Dedifferentiated amniotic fluid mesenchymal stem cell (primary cell): ENCODE measurements around the gene SLC30A1.

ENCODE experiments used
- DNase-seq: peaks from one replicate; pipeline ENCODE4 v3.0.0-alpha.2; 2016; ENCODE audit errors: extremely low spot score

SLC30A1 gene

GRCh38 chr1:211607754-211608473 lies 29.0 kb upstream of the SLC30A1 start:
- no peak for DNase-seq

- DNase-seq = no peak
These were observed 28.2 kb upstream of the SLC30A1 start for GRCh38 chr1:211606914-211607753.

- DNase-seq = no peak
These were observed 27.5 kb upstream of the SLC30A1 start for GRCh38 chr1:211606332-211606913.

DNA sequence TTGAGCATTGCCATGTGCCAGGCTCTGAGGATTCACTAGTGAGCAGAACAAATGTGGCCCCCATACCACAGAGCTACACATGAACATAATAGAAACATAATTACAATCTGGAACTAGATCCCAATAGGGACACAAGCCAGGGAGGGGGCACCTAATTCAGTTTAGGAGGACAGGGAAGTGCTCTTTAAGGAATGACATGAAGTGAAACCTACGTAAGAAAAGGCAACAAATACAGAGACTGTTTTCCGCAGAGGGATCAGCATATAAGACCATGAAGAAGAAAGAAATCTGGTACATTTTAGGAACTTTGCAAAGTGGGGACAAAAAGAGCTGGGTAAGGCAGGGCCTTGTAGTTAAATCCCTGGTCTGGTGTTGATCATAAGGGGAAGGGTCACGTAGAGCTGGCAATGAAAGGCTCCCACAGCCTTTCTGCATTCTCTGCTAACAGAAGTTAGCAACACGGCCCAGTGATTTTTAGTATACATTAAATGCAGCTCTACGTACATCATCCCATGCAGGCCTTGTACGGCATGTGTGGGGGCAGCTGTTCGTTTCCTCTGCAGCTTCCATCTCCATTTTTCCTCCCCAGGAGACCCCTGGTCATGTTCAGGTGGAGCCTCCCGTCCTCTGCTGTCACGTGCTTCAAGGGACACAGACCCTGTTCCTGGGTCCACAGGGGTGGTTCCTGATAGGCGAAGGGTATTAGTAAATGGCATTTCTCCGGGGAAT lies 26.8 kb upstream of the SLC30A1 start:
- DNase-seq = no peak

GRCh38 chr1:211605034-211605433 lies 26.1 kb upstream of the SLC30A1 start:
- DNase-seq = no peak

GRCh38 chr1:211604548-211604947 lies 25.6 kb upstream of the SLC30A1 start:
- no peak for DNase-seq

- no peak for DNase-seq
These were observed 24.8 kb upstream of the SLC30A1 start for GRCh38 chr1:211603713-211604112.

- no peak for DNase-seq
These were observed 24.3 kb upstream of the SLC30A1 start for GRCh38 chr1:211603191-211603701.

- DNase-seq = no peak
These were observed 23.2 kb upstream of the SLC30A1 start for GRCh38 chr1:211601982-211602670.

DNA sequence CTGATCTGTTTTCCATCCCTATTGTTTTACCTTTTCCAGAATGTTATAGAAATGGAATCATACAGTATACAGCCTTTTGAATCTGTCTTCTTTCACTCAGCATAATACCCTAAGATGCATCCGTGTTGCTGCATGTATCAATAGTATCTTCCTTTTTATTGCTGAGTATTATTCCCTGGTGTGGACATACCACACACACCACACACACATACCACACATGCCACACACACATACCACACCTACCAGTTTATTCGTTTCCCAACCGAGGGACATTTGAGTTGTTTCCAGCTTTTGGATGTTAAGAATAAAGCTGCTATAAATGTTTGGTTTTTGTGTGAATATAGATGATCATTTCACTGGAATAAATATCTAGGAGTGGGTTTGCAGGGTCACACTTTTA lies 22.2 kb upstream of the SLC30A1 start:
- DNase-seq = no peak

GRCh38 chr1:211599250-211599649 lies 20.3 kb upstream of the SLC30A1 start:
- DNase-seq = no peak

- DNase-seq = no peak
These were observed 19.6 kb upstream of the SLC30A1 start for GRCh38 chr1:211598514-211598913.

GRCh38 chr1:211596418-211597181 lies 17.6 kb upstream of the SLC30A1 start:
- DNase-seq = no peak

- no peak for DNase-seq
These were observed 16.5 kb upstream of the SLC30A1 start for GRCh38 chr1:211595419-211595818.

DNA sequence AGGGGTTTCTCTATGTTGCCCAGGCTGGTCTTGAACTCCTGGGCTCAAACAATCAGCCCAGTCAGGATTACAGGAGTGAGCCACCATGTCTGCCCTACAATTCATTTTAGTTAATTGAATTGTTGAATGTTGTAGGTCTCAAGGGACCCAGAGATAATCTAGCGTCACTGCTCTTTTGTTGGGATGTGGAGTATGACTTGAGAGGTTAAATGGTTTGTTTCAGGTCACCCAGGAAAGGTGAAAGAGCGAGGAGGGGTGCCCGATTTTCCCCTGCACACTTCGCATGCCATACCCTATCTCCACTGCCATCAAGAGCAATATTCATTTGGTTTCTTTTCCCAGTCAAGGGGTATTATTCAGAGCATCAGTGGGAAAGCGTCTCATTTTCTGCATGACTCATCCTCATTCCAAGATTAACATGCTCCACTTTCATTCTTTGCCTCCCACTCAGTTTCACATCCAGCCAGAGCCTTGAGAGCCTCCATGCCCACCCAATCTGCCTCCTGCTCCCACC lies 13.1 kb upstream of the SLC30A1 start:
- peak; percentile 91 for DNase-seq

GRCh38 chr1:211589782-211590721 lies 11.1 kb upstream of the SLC30A1 start:
- no peak for DNase-seq

- no peak for DNase-seq
These were observed 9.8 kb upstream of the SLC30A1 start for GRCh38 chr1:211588711-211589110.

GRCh38 chr1:211587123-211587522 lies 8.2 kb upstream of the SLC30A1 start:
- DNase-seq = no peak

DNA sequence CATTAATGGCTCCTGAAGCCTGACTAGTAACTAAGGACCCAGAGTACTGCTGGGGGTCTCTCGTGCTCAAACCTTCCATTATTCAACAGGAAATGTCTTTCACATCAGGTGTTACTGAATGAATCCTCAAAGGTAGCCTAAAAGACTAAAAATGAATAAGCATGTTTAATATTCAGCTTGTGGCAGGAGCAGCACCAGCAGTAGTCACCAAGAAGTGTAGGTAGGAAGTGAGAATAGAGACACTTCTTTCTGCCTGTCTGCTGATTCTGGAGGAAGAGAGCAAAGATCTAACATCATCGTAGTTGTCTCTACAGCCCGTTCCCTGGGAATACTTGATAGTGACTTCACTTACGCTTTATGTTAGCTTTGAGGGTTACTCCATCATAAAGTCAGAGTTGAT lies 7.6 kb upstream of the SLC30A1 start:
- no peak for DNase-seq
